ENCODE results near the gene PCTP. TPM values are rescaled to one million over a fixed set of nuclear protein-coding genes. Genes with fewer than 3 reads are reported as not detected.

The PCTP gene
- total RNA-seq, 4 donors from 2014 or later = 8.6 to 581 (median 35.0) TPM

GRCh38 chr17:55783684-55784245 lies 32.9 kb downstream of the PCTP start:
- intact Hi-C loops (cut with DNase I; ENCODE audit: low total_unique reads) = no loop called here
- H3K4me1 ChIP-seq = no peaks in the 10 kb centered on the region
- peak overlapping the region in 3 of 4 donors; percentile 16 to 63 (median 48) for H3K27ac ChIP-seq
- TF ChIP-seq, protein P1, sequence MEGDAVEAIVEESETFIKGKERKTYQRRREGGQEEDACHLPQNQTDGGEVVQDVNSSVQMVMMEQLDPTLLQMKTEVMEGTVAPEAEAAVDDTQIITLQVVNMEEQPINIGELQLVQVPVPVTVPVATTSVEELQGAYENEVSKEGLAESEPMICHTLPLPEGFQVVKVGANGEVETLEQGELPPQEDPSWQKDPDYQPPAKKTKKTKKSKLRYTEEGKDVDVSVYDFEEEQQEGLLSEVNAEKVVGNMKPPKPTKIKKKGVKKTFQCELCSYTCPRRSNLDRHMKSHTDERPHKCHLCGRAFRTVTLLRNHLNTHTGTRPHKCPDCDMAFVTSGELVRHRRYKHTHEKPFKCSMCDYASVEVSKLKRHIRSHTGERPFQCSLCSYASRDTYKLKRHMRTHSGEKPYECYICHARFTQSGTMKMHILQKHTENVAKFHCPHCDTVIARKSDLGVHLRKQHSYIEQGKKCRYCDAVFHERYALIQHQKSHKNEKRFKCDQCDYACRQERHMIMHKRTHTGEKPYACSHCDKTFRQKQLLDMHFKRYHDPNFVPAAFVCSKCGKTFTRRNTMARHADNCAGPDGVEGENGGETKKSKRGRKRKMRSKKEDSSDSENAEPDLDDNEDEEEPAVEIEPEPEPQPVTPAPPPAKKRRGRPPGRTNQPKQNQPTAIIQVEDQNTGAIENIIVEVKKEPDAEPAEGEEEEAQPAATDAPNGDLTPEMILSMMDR (IDR thresholded peaks at IDR 0.05) = no peak
- TF ChIP-seq POLR2AphosphoS5 (IDR thresholded peaks at IDR 0.05) = peak in 1 of 3 donors; percentile 37
- H3K36me3 ChIP-seq = no peaks in the 10 kb centered on the region
- H3K9me3 ChIP-seq = no peaks in the 10 kb centered on the region
- 70 to 80% methylated on average over 1 to 16 of the region's 16 CpGs for WGBS, 2 donors (ENCODE audit: low coverage in 1 of 2)
- peak; percentile 46 for DNase-seq
- in situ Hi-C loops (cut with MboI; ENCODE audit: low pct_ligation_motif_present in 1 of 4, low pct_unique_long_range_greater_than_20kb in 1 of 4, low sequenced_read_pairs in 3 of 4) = loop anchor here in 1 of 4 donors (10.0 kb wide), 1 partner anchor 259 kb away; no protein-coding TSS in a partner anchor
- H3K27me3 ChIP-seq = no peaks in the 10 kb centered on the region
- no peak overlapping the region for H3K4me3 ChIP-seq

- no peaks in the 10 kb centered on the region for H3K36me3 ChIP-seq
- TF ChIP-seq, protein P1 (IDR thresholded peaks at IDR 0.05) = no peak
- TF ChIP-seq POLR2A (IDR thresholded peaks at IDR 0.05) (no peak), POLR2AphosphoS5 (IDR thresholded peaks at IDR 0.05) (no peak), EP300 (IDR thresholded peaks at IDR 0.05; ENCODE audit: low read depth) (no peak)
These were observed 33.8 kb downstream of the PCTP start for GRCh38 chr17:55784666-55785065.

GRCh38 chr17:55785181-55785580 lies 34.3 kb downstream of the PCTP start:
- TF ChIP-seq, protein P1 (IDR thresholded peaks at IDR 0.05) = no peak
- in situ Hi-C loops (cut with MboI; ENCODE audit: low pct_ligation_motif_present in 1 of 4, low pct_unique_long_range_greater_than_20kb in 1 of 4, low sequenced_read_pairs in 3 of 4) = loop anchor here in 1 of 4 donors (10.0 kb wide), 1 partner anchor 260 kb away; no protein-coding TSS in a partner anchor
- H3K27ac ChIP-seq = no peak overlapping the region

More at GRCh38 chr17:55784666-55785065, 33.8 kb downstream of the PCTP start:
- Histone ChIP-seq H3K4me1 (no peaks in the 10 kb centered on the region), H3K9me3 (no peaks in the 10 kb centered on the region), H3K27ac (no peak overlapping the region), H3K4me3 (no peak overlapping the region), H3K27me3 (no peaks in the 10 kb centered on the region)
- DNase-seq = no peak
- in situ Hi-C loops (cut with MboI; ENCODE audit: low pct_ligation_motif_present in 1 of 4, low pct_unique_long_range_greater_than_20kb in 1 of 4, low sequenced_read_pairs in 3 of 4) (loop anchor here in 1 of 4 donors (10.0 kb wide), 1 partner anchor 260 kb away; no protein-coding TSS in a partner anchor), intact Hi-C loops (cut with DNase I; ENCODE audit: low total_unique reads) (no loop called here)
- WGBS, 2 donors (ENCODE audit: low coverage in 1 of 2) = 77 to 84% methylated on average over 2 of the region's 2 CpGs

GRCh38 chr17:55793272-55793671 lies 42.4 kb downstream of the PCTP start:
- DNase-seq = no peak
- TF ChIP-seq, protein P1 (IDR thresholded peaks at IDR 0.05) = no peak
- TF ChIP-seq POLR2A (IDR thresholded peaks at IDR 0.05) (no peak), EP300 (IDR thresholded peaks at IDR 0.05; ENCODE audit: low read depth) (no peak), POLR2AphosphoS5 (IDR thresholded peaks at IDR 0.05) (no peak)
- Histone ChIP-seq H3K27me3 (no peaks in the 10 kb centered on the region), H3K4me1 (no peaks in the 10 kb centered on the region), H3K4me3 (no peak overlapping the region), H3K36me3 (no peaks in the 10 kb centered on the region), H3K9me3 (no peaks in the 10 kb centered on the region), H3K27ac (no peak overlapping the region)
- intact Hi-C loops (cut with DNase I; ENCODE audit: low total_unique reads) (no loop called here), in situ Hi-C loops (cut with MboI; ENCODE audit: low pct_ligation_motif_present in 1 of 4, low pct_unique_long_range_greater_than_20kb in 1 of 4, low sequenced_read_pairs in 3 of 4) (no loop called here)
- 82 to 89% methylated on average over 3 of the region's 3 CpGs for WGBS, 2 donors (ENCODE audit: low coverage in 1 of 2)

More at GRCh38 chr17:55785181-55785580, 34.3 kb downstream of the PCTP start:
- H3K27me3 ChIP-seq = no peaks in the 10 kb centered on the region
- H3K36me3 ChIP-seq = no peaks in the 10 kb centered on the region
- intact Hi-C loops (cut with DNase I; ENCODE audit: low total_unique reads) = no loop called here
- H3K4me3 ChIP-seq = no peak overlapping the region
- H3K9me3 ChIP-seq = no peaks in the 10 kb centered on the region
- H3K4me1 ChIP-seq = no peaks in the 10 kb centered on the region
- DNase-seq = no peak
- WGBS, 2 donors (ENCODE audit: low coverage in 1 of 2) = 58 to 73% methylated on average over 1 of the region's 1 CpG

Measured in transverse colon (tissue), 4 donors.